T-helper 2 cell treated with Interferon-gamma antibody and Interleukin-4, amounts not matched to agents 100 ng/mL and 5 ng/mL, for 36 hours (primary cell): ENCODE results near the gene PFKFB2. TPM values are rescaled to one million over a fixed set of nuclear protein-coding genes. Genes with fewer than 3 reads are reported as not detected.

Experiments
- total RNA-seq: library from RNA; stranded (reverse); gene quantifications from 2 replicates; pipeline ENCODE4 v1.2.3, GENCODE V29; 2022

The PFKFB2 gene
- total RNA-seq, 1 donor from 2014 or later = 1.6 TPM

Other genes starting within 250 kb of the PFKFB2 start
- not detected in 2 replicates for gene IL20, start 187.7 kb upstream of the PFKFB2 start, total RNA-seq
- 0.32 and 0.77 TPM in 2 replicates for gene IL24, start 155.8 kb upstream of the PFKFB2 start, total RNA-seq
- 75.8 and 77.6 TPM in 2 replicates for gene FCMR, start 131.3 kb upstream of the PFKFB2 start, total RNA-seq
- not detected in 2 replicates for gene PIGR, start 106.8 kb upstream of the PFKFB2 start, total RNA-seq
- 0.07 TPM in 2 replicates for gene FCAMR, start 82.8 kb upstream of the PFKFB2 start, total RNA-seq
- gene C1orf116, start 20.5 kb upstream of the PFKFB2 start, total RNA-seq = not detected in 2 replicates
- 7.4 and 7.5 TPM in 2 replicates for gene YOD1, start 2.1 kb upstream of the PFKFB2 start, total RNA-seq
- 0.57 and 1.1 TPM in 2 replicates for gene C4BPB, start 35.6 kb downstream of the PFKFB2 start, total RNA-seq
- gene C4BPA, start 51.0 kb downstream of the PFKFB2 start, total RNA-seq = not detected in 2 replicates